HG03108 (cell line): Measurements from ENCODE around the gene TSPEAR.
"Not testable (repeated sequence)": the region's sequence is repeated elsewhere in the genome, so short reads cannot be mapped to it uniquely, and the experiment has no call there.

ENCODE experiments used
- ATAC-seq: cut with Tn5 transposase; IDR thresholded peaks from one replicate; pipeline ENCODE4 v1.9.1; 2021; ENCODE audit warnings: moderate library complexity; ENCODE audit not compliant: unreplicated experiment

Gene TSPEAR

DNA sequence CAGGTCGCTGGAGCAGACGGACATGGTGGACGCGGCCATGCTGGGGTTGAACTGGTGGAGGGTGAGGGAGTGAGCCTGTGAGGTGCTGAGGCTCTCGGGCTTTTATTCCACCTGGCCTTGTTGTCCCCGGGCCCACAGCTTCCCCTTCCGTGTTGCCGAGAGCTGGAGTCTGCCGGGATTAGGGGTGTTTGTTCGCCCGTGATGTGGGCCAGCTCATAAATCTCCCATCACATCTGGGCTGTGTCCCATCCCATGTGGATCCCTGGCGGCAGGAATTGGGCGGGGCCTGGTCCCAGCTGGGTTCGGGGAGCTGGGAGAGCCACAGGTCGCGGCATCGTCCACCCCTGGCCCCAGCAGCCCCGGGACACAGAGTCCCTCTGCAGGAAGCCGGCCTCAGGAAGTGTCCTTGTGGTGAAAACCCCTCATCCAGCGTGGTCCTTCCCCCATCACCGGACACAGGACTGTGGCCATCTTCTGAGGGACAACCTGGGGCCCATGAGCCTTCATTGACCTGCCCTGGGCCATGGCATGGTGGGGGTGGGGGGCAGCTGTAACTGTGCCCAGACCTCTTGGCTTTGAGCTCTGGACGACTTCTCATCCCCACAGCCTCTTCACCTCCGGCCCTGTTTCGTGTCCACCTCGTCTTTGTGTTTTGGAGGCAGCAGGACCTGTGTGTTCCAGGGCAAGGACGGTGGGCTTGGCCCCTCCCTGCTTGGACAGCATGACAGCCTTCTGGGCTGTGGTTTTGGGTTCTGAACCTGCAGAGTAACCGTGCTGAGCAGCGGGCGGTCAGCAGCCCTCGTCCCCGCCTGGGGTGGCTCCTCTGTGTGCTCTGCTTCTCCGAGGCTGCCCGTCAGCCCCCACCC, 118.7 kb downstream of the TSPEAR start, which contains the start of gene KRTAP10-6:
TSS of gene KRTAP10-6 (minus strand) at position 60 of the 866 bp plus-strand sequence. CDS start at position 39, 21 bp downstream.
- ATAC-seq, result no peak

DNA sequence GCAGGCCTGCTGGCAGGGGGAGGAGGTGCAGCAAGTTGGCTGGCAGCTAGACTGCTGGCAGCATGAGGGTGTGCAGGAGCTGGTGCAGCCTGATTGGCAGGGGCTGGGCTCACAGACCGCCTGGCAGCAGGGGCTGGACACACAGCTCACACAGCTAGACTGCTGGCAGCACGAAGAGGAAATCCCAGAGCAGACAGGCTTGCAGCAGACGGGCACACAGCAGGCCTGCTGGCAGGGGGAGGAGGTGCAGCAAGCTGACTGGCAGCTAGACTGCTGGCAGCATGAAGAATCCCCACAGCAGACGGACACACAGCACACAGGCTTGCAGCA, 119.6 kb downstream of the TSPEAR start:
- ATAC-seq, result not testable (repeated sequence)

DNA sequence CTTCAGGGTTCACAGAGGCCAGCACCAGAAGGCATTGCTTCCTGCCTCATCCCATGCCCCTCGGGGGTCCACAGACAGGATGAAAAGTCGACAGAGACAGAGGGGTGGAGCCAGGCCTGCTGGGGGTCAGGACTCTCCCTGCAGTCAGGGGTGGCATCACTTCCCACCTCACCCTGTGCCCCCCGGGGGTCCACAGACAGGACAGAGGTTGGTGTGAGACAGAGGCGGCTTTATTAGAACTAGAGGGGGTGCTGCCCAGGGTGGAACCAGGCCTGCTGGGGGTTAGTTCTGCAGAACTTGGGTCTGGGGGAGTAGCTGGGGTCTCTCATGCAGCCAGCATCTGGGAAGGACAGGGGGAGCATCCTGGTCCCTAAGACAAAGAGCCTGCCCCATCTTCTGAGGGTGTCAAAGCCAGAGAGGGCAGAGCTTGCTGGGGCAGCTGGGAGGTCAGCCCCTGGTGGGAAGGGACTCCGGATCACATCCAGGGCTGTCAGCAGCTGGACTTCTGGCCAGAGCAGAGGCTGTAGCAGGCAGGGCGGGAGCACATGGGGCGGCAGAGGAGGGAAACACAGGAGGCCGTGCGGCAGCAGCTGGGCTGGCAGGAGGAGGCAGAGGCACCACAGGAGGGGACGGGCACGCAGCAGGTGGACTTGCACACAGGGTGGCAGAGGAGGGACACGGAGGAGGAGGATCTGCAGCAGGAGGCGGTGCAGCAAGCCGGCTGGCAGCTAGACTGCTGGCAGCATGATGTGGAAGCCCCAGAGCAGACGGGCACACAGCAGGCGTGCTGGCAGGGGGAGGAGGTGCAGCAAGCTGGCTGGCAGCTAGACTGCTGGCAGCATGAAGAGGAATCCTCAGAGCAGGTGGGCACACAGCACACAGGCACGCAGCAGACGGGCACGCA, 120.2 kb downstream of the TSPEAR start:
- ATAC-seq, result not testable (repeated sequence)

DNA sequence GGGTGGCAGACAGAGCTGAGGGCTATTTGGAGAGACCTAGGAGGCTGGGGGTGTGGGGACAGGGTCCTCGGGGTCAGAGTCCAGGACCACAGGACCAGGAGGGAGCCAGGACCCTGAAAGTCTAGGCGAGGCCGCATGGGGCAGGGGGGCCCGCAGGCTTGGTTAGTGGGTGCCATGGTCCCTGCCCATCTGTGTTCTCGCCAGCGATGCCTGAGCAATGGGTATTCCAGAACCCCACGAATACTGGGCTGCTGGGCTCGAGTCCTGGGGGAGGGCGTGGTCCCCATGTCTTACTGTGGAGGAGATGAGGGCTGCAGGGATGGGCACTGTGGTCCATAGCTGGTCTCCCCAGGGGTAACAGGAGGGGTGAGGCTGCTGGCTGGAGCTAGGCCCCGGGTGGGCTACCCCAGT, 121.1 kb downstream of the TSPEAR start:
- no peak for ATAC-seq

DNA sequence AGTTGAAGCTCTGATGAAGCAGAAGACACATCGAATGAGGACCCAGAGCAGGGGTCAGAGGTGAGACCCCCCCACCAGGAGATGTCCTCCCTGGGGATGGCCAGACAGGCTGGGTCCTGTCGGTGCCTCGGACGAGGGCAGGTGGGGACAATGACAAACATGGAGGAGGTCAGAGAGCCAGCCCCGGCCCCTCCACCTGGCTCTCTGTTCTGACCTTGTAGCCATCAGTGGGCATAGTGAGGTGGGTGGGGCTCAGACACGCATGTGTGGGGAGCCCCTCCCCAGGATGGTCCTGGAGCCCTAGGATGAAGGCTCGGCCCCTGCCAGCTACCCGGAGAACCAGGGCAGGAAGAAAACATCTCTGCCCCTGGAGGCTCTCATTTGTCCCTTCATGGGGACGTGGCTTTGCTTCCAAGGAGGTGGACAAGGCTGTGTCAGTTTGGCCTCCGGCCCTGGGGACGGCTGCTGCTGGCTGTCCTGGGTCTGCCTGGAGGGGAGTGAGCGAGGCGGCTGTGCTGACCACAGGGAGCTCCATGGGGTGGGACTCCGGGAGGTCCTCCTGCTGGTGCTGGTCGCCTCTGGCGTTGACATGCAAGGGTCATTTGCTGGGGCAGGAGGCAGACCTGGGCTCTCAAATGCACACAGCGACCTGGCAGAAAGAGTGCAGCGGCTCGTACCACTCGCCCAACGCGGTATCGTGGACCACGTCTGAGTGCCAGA, 121.6 kb downstream of the TSPEAR start:
- ATAC-seq, result no peak

DNA sequence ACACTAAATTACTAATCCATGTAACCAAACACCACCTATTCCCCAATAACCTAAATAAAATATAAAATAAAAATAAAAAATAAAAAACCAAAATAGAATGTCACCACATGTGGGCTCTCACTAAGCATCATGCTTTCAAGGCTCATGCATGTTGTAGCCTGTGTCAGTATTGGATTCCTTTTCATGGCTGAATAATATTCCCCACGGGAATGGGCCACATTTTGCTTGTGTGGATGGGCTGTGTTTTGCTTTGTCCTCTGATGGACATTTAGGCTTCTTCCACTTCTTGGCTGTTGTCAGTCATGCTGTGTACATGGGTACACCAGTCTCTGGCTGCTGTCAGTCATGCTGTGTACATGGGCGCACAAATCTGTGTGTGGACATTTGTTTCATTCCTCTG, 122.3 kb downstream of the TSPEAR start:
- no peak for ATAC-seq

DNA sequence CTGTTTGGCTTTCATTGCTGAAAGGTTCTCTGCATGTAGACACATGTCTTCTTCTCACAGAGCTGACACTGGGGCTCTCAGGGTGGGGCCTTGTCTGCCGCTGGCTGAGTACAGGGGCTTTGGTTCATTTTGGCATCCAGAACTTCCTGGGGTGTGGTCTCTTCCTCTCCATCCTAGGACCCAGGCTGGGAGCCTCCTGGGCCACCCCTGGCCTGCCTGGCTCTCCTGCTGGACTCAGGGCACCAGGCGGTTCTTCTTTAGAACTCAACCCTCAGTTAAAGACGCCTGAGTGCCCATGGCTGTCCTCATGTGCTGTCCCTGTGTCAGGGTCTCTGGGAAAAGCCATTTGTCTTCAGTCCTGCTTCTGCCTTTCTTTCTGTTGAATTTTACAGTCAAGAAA, 125.5 kb downstream of the TSPEAR start:
- no peak for ATAC-seq

DNA sequence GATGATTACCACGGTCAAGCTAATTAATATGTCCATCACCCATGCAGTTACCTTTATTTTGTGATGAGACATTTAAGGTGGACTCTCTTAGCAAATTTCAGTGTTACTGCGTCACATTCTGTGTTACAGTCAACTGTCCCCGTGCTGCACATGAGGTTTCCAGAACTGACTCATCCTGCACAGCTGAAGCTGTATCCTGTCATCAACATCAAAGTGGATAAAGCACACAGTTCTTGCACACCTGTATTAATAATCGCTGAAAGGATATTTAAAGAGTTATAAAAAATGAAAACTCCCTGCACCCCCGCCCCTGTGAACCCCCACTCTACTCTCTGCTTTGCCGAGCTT, 127.6 kb downstream of the TSPEAR start:
- no peak for ATAC-seq

DNA sequence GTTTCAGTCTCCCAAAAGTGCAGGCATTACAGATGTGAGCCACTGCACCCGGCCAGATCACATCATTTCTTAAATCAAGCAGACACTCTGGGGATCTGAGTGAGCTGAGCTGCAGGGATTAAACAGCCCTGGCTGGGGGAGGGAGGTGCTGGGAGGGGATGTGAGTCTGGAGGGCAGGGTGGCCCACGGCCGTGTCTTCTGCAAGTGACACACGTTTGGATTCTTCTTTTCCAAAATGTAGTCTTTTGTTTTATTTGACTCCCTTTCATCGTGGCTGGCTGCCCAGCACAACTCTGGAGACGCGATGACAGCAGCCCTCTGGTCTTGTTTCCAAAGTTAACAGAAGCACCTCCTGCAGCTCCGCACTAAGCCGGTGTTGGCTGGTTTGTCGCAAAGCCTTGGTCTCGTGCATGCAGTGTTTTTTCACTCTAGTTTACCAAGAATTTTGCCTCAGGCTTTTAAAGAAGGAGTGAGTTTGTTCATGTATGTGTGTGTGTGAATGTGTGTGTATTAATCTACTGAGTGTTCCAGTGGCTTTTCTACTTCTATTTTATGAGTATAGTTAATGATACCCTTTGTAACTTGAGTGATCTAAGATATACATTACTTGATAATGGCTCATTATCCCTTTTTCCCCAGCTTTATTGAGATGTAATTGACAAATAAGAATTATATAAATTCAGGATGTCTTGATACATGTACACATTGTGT, 128.1 kb downstream of the TSPEAR start:
- no peak for ATAC-seq

DNA sequence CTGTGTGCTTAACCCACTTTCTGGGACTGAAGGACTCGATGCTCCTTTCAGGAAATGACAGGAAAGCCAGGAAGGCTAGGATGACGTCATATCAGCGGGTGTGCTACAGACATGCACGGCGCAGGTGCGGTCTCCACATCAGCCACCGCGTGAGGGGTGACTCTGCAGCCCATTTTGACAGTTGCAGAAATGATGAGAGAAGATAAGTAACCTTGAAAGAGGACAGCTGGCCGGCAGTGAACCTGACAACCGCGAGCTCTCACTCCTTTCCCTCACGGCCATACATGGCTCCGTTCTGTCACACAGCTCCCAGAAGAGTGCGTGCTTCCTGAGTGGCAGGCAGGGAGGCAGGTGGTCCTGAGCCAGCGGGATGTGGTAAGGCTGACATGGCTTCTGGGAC, 129.3 kb downstream of the TSPEAR start:
- no peak for ATAC-seq

DNA sequence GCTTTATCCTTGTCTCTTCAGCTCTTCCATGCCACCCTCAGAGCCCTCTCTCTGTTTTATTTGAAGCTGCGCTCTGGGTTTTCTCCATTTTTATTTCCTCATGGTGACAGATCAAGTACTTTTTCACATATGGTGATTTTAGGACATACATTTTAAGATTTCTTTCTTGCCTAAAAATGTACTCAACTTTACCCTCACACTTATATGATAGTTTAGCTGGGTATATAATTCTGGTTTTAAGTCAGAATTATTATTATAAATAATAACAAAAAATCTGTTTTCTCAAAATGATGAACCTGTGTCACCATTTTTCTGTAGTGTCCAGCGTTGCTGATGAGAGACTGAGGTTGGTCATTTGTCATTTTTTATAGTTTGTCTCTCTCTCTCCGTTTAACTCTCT, 130.2 kb downstream of the TSPEAR start:
- ATAC-seq, result no peak

DNA sequence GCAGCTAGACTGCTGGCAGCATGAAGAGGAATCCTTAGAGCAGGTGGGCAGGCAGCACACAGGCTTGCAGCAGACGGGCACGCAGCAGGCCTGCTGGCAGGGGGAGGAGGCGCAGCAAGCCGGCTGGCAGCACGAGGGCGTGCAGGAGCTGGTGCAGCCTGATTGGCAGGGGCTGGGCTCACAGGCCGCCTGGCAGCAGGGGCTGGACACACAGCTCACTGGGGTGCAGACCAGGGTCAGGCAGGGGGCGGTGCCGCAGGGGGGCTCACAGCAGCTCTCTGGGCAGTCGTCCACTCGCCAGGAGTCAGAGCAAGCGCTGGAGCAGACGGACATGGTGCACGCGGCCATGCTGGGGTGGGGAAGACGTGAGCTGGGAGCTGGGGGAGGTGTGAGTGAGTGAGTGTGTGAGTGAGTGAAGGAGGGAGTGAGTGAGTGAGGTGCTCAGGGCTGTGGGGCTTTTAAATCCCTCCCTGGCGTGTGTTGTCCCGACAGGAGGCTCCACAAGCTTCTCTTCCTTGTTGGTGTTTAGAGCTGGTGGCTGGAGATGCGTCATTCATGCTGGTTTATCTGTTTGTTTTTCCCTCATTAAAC, 131.0 kb downstream of the TSPEAR start, which contains the start of gene KRTAP10-5:
TSS of gene KRTAP10-5 (minus strand) at position 374 of the 591 bp plus-strand sequence. CDS start at position 348, 26 bp downstream.
- not testable (repeated sequence) for ATAC-seq

DNA sequence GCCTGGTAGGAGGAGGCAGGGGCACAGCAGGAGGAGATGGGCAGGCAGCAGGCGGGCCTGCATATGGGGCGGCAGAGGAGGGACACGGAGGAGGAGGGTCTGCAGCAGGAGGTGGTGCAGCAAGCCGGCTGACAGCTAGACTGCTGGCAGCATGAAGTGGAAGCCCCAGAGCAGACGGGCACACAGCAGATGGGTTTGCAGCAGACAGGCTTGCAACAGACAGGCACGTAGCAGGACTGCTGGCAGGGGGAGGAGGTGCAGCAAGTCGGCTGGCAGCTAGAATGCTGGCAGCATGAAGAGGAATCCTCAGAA, 131.6 kb downstream of the TSPEAR start:
- ATAC-seq, result no peak

DNA sequence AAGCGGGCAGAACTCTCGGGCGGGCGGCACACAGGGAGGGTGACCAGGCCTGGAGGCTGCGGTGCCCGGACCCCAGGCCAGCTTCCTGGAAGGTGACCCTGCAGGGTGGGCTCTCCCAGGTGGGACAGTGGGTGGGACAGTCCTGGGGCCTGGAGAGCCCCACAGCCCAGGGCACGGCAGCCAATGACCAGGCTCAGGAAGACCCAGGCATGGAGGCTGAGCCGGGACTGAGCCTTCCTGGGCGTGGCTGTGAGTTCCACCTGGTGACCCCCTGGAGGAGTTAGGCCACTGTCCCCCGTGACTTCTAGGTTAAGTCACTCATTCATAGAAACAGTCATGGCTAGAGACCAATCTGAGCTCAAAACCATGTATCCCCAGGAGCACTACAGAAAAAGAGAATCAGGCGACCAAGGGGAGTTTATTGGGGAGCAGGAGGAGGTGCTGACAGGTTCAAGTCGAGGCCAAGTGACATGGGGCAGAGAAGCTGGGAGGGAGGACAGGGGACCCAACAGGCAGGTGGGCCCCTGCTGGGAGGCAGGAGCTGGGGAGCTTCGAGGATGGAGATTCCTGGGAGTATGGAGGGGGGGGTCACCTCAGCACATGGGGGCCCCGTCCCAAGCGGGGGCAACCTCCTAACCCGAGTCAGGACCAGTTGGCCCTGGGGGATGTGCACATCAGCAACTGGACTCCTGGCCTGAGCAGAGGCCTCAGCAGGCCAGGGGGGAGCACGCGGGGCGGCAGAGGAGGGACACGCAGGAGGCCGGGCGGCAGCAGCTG, 132.1 kb downstream of the TSPEAR start:
- ATAC-seq, result no peak

DNA sequence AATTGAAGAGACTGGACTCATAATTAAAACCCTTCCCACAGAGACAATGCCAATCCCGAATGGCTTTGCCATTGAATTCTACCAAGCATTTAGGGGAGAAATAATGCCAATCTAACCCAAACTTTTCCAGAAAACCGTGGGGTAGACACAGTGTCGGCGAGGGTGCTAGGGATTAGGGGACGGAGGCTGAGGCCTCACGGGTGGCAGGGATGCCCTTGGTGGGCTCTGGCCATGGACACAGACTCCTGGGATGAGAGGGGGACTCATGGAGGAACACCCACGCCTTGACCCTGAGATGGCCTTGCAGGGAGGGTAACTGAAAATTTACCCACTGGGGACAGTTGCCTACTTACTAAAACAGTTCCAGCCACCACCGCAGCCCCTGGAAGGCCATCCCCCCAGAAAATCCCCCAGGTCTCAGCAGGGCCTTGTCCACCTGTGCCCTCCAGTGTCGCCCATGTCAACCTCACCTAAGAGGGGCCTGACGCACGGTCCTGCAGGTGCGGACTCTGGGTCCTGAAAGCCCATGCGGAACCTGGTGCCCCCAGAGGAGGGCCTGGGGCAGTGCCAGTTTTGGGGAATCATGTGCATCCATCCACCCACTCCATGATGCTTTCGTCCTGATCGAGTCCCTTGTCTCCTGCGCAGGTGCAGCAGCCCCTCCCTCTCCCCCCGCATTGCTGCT, 132.9 kb downstream of the TSPEAR start:
- no peak for ATAC-seq

DNA sequence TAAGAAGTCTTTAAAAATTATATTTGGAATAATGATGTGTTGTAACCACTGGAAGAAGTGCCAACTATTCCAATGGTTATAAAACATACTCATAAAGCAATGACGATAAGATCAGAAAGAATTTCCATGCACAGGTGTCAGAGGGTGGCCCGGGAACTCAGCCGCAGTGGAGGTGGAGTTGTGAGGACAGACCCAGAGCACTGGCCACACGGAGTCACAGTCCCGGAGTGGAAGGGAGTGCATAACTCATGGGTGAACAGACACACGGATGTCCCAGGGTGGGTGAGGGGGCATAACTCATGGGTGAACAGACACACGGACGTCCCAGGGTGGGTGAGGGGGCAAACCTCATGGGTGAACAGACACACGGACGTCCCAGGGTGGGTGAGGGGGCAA, 135.3 kb downstream of the TSPEAR start:
- no peak for ATAC-seq

DNA sequence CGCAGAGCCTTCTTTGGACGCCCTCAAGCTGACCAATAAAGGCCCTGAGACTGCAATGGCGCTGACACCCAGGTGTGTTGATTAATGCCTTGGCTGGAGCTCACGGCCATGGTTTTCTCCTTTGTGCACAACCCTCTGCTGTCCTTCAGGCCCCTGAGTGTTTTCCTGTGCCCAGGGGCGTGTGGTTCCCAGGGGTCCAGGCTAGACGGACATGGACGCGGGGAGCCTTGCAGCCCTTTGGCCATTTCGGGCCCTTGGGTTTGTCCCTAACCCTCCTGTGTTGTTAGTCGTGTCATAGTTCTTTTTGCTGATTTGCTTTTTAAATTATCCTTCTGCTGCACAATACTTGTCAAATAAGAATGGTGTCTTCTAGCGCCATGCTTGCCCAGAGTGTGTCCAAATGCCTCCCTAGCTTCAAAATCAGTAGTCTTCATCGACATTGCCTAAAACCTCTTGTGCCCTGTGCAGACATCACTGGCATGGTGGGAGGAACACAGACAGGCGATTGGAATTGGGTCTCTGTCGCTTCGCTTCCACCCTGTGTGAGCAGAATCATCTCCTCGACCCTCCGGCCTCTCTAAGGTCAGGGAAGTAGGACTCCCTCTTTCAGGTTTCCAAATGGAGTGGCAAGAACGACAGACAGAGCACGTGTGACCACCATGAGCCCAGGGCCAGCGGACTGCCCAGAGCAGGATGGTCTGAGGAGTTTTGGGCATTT, 135.9 kb downstream of the TSPEAR start:
- ATAC-seq, result no peak
